Left lobe of liver (tissue), 2 donors: ENCODE results near the gene RAPSN. TPM values are rescaled to one million over a fixed set of nuclear protein-coding genes. Genes with fewer than 3 reads are reported as not detected.
A peak's percentile ranks its signal among the peaks of the same experiment; 100 is the strongest.

ENCODE experiments used
- ATAC-seq: fragments of 200-7000 bp; cut with Tn5 transposase; one replicate; pipeline ENCODE4 v1.9.1; 2020; ENCODE audit warnings: mild to moderate bottlenecking, moderate library complexity
- DNase-seq: peaks from one replicate; pipeline ENCODE4 v3.0.0-alpha.2; 2020; ENCODE audit warnings: low spot score
- total RNA-seq: library from RNA; stranded (reverse); gene quantifications from one replicate; pipeline ENCODE4 v1.2.1, GENCODE V29; 2021
- donor health status: DM: no; HTN: no; CAD: no; lungs with moderate emphysema.
- donor health status: DM: no; HTN: yes; CAD: no.

RAPSN gene
- 0.68 TPM for total RNA-seq

GRCh38 chr11:47448566-47449427 is at the start of gene RAPSN:
Gene RAPSN, minus strand, starts transcription at chr11:47449136. Its CDS starts 172 bp downstream, at chr11:47448964.
- ATAC-seq = peak; percentile 38
- no peak for DNase-seq

- DNase-seq (no peak), ATAC-seq (peak; percentile 1)
These were observed 49.2 kb upstream of the RAPSN start for GRCh38 chr11:47498149-47498548.

- DNase-seq (no peak), ATAC-seq (no peak)
These were observed 47.9 kb upstream of the RAPSN start for GRCh38 chr11:47496808-47497207.

- DNase-seq (no peak), ATAC-seq (no peak)
These were observed 46.9 kb upstream of the RAPSN start for GRCh38 chr11:47495856-47496217.

- no peak for DNase-seq
- ATAC-seq = no peak
These were observed 46.3 kb upstream of the RAPSN start for GRCh38 chr11:47495011-47495855.

- no peak for DNase-seq
- no peak for ATAC-seq
These were observed 40.4 kb upstream of the RAPSN start for GRCh38 chr11:47489395-47489755.

- DNase-seq (peak; percentile 78), ATAC-seq (peak; percentile 80)
These were observed 39.9 kb upstream of the RAPSN start for GRCh38 chr11:47488674-47489394.

GRCh38 chr11:47488111-47488510 is 39.2 kb upstream of the RAPSN start:
- peak; percentile 81 for ATAC-seq
- DNase-seq = peak; percentile 79

- ATAC-seq (no peak), DNase-seq (no peak)
These were observed 38.5 kb upstream of the RAPSN start for GRCh38 chr11:47487421-47487820.

- DNase-seq = no peak
- ATAC-seq = no peak
These were observed 36.2 kb upstream of the RAPSN start for GRCh38 chr11:47485107-47485506.

GRCh38 chr11:47483457-47483856 is 34.5 kb upstream of the RAPSN start:
- ATAC-seq = no peak
- DNase-seq = no peak

GRCh38 chr11:47480762-47481161 is 31.8 kb upstream of the RAPSN start:
- DNase-seq = no peak
- peak; percentile 75 for ATAC-seq

- no peak for ATAC-seq
- DNase-seq = no peak
These were observed 29.9 kb upstream of the RAPSN start for GRCh38 chr11:47478651-47479329.

GRCh38 chr11:47477753-47478152 is 28.8 kb upstream of the RAPSN start:
- ATAC-seq = no peak
- DNase-seq = no peak

GRCh38 chr11:47477323-47477722 is 28.4 kb upstream of the RAPSN start:
- no peak for DNase-seq
- ATAC-seq = no peak

- DNase-seq = no peak
- ATAC-seq = no peak
These were observed 21.7 kb upstream of the RAPSN start for GRCh38 chr11:47470671-47471070.

- ATAC-seq (peak; percentile 3), DNase-seq (no peak)
These were observed 20.6 kb upstream of the RAPSN start for GRCh38 chr11:47469361-47470179.

- no peak for DNase-seq
These were observed 19.8 kb upstream of the RAPSN start for GRCh38 chr11:47468598-47469214.

GRCh38 chr11:47467357-47467756 is 18.4 kb upstream of the RAPSN start:
- DNase-seq (no peak), ATAC-seq (peak; percentile 63)

More at GRCh38 chr11:47468598-47469214, 19.8 kb upstream of the RAPSN start:
- ATAC-seq = peak; percentile 2
